ENCODE measurements around the gene SP2.

DNA sequence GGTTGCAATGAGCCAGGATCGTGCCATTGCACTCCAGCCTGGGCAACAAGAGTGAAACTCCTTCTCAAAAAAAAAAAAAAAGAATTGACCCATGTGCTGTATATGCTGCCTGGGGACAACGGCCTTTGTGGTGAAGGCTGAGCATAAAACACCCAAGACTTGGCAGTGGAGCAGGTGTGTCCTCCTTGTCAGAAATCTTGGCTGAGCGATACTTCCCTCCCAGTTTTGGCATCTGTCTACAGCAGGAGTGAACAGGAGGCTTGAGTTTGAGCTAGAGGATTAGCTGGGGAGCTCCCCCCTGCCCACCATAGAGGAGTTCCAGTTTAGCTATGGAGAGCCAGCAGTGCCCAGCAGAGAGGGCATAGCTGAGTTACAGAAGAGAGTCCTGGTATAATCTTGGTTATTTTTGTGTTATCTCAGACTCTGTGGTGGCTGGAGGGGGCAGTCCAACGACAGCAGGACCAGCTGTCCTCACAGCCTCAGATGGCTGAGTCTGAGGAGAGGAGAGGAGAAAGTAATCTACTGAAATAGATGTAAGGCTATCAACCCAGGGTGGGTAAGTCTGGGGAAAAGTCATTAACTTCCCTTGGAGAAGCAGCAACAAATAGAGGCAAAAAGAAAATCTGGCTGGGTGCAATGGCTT, 18.4 kb downstream of the SP2 start:
- TF ChIP-seq, protein P1, sequence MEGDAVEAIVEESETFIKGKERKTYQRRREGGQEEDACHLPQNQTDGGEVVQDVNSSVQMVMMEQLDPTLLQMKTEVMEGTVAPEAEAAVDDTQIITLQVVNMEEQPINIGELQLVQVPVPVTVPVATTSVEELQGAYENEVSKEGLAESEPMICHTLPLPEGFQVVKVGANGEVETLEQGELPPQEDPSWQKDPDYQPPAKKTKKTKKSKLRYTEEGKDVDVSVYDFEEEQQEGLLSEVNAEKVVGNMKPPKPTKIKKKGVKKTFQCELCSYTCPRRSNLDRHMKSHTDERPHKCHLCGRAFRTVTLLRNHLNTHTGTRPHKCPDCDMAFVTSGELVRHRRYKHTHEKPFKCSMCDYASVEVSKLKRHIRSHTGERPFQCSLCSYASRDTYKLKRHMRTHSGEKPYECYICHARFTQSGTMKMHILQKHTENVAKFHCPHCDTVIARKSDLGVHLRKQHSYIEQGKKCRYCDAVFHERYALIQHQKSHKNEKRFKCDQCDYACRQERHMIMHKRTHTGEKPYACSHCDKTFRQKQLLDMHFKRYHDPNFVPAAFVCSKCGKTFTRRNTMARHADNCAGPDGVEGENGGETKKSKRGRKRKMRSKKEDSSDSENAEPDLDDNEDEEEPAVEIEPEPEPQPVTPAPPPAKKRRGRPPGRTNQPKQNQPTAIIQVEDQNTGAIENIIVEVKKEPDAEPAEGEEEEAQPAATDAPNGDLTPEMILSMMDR (IDR thresholded peaks at IDR 0.05), result no peak
- TF ChIP-seq POLR2A (IDR thresholded peaks at IDR 0.05), result no peak
